Suprapubic skin (tissue), 4 donors: ENCODE results near the gene FOXN3. TPM values are rescaled to one million over a fixed set of nuclear protein-coding genes. Genes with fewer than 3 reads are reported as not detected.
A peak's percentile ranks its signal among the peaks of the same experiment; 100 is the strongest.

Source experiments
- DNase-seq, 2 donors: peaks; one replicate each; pipeline ENCODE4 v3.0.0-alpha.2; 2019; ENCODE audit warnings: low spot score in 2 of 2
- H3K27ac ChIP-seq: fragments of 200-600 bp; sonication (generic); one replicate; pipeline ENCODE4 v1.5.1; 2019
- H3K27me3 ChIP-seq: fragments of 200-600 bp; sonication (generic); one replicate; pipeline ENCODE4 v1.5.1; 2019
- H3K36me3 ChIP-seq: fragments of 200-600 bp; sonication (generic); one replicate; pipeline ENCODE4 v1.5.1; 2019
- H3K4me1 ChIP-seq: fragments of 200-600 bp; sonication (generic); one replicate; pipeline ENCODE4 v1.5.1; 2019
- H3K4me3 ChIP-seq: fragments of 200-600 bp; sonication (generic); one replicate; pipeline ENCODE4 v1.5.1; 2019; ENCODE audit warnings: mild to moderate bottlenecking
- H3K9me3 ChIP-seq: fragments of 200-600 bp; sonication (generic); one replicate; pipeline ENCODE4 v1.5.1; 2019
- CTCF ChIP-seq, 2 donors: fragments of 200-600 bp in 1 of 2; fragments of 450-650 bp in 1 of 2; sonication (generic) in 1 of 2; IDR thresholded peaks; one replicate each; pipeline ENCODE4 v1.5.1; 2016 to 2019; ENCODE audit warnings: antibody characterized with exemption in 2 of 2, mild to moderate bottlenecking in 1 of 2, moderate library complexity in 1 of 2
- EP300 ChIP-seq: sonication (generic); formaldehyde crosslinking; IDR thresholded peaks from one replicate; pipeline ENCODE4 v1.6.1; 2017; ENCODE audit warnings: antibody characterized with exemption
- POLR2A ChIP-seq, 2 donors: fragments of 450-650 bp; IDR thresholded peaks; one replicate each; pipeline ENCODE4 v1.6.1; 2017; ENCODE audit warnings: antibody characterized with exemption in 2 of 2, mild to moderate bottlenecking in 2 of 2, moderate library complexity in 2 of 2
- POLR2AphosphoS5 ChIP-seq, 3 donors: sonication (generic); formaldehyde crosslinking; IDR thresholded peaks; one replicate each; pipeline ENCODE4 v1.6.1; 2017; ENCODE audit warnings: antibody characterized with exemption in 3 of 3
- WGBS: methylation state at CpG from one replicate; pipeline ENCODE4 v1.1.5; 2018; 5-methylcytosine and 5-hydroxymethylcytosine counted together
- total RNA-seq, 4 donors: library from RNA; depleted of rRNA; stranded (reverse); fragments of >200 nt; gene quantifications; one replicate each; pipeline ENCODE4 v1.1.0, GENCODE V29; 2016

Gene FOXN3, protein sequence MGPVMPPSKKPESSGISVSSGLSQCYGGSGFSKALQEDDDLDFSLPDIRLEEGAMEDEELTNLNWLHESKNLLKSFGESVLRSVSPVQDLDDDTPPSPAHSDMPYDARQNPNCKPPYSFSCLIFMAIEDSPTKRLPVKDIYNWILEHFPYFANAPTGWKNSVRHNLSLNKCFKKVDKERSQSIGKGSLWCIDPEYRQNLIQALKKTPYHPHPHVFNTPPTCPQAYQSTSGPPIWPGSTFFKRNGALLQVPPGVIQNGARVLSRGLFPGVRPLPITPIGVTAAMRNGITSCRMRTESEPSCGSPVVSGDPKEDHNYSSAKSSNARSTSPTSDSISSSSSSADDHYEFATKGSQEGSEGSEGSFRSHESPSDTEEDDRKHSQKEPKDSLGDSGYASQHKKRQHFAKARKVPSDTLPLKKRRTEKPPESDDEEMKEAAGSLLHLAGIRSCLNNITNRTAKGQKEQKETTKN
- total RNA-seq = 100 to 1,000 TPM; 117 to 272 (median 172) TPM

GRCh38 chr14:89417091-89417464 lies at the start of gene FOXN3:
TSS of gene FOXN3 (minus strand) at chr14:89417233. CDS start at chr14:89412476, 4,757 bp downstream.
- no peaks in the 10 kb centered on the region for H3K9me3 ChIP-seq
- peak within 1 kb of the TSS; percentile 100 for H3K27ac ChIP-seq
- DNase-seq = peak; percentile 96 to 97
- TF ChIP-seq CTCF (IDR thresholded peaks at IDR 0.05) (no peak), POLR2A (IDR thresholded peaks at IDR 0.05) (peak in 1 of 2 donors; percentile 55), EP300 (no peak)
- H3K27me3 ChIP-seq = no peaks in the 10 kb centered on the region
- peaks cover 5% of the 10 kb centered on the region for H3K36me3 ChIP-seq
- peak within 1 kb of the TSS; percentile 99 for H3K4me3 ChIP-seq
- 0% methylated on average over 20 of the region's 54 CpGs for WGBS
- H3K4me1 ChIP-seq = peaks cover 41% of the 10 kb centered on the region

- TF ChIP-seq POLR2AphosphoS5 (IDR thresholded peaks at IDR 0.05) = no peak
- no peak for TF ChIP-seq EP300
- TF ChIP-seq POLR2A (IDR thresholded peaks at IDR 0.05) = no peak
- no peak for TF ChIP-seq CTCF (IDR thresholded peaks at IDR 0.05)
- 51% methylated on average over 5 of the region's 5 CpGs for WGBS
- Histone ChIP-seq H3K9me3 (no peaks in the 10 kb centered on the region), H3K36me3 (no peaks in the 10 kb centered on the region), H3K4me1 (peaks cover 27% of the 10 kb centered on the region), H3K27ac (peak overlapping the region; percentile 65), H3K27me3 (no peaks in the 10 kb centered on the region), H3K4me3 (no peak overlapping the region)
- no peak for DNase-seq
These were observed 49.5 kb upstream of the FOXN3 start for GRCh38 chr14:89466484-89466883.

- peaks cover 27% of the 10 kb centered on the region for H3K4me1 ChIP-seq
- H3K27me3 ChIP-seq = no peaks in the 10 kb centered on the region
- TF ChIP-seq POLR2AphosphoS5 (IDR thresholded peaks at IDR 0.05) = no peak
- no peak for TF ChIP-seq CTCF (IDR thresholded peaks at IDR 0.05)
- TF ChIP-seq POLR2A (IDR thresholded peaks at IDR 0.05) = no peak
- no peak for TF ChIP-seq EP300
- H3K36me3 ChIP-seq = no peaks in the 10 kb centered on the region
- no peaks in the 10 kb centered on the region for H3K9me3 ChIP-seq
- DNase-seq = no peak
- H3K4me3 ChIP-seq = no peak overlapping the region
- H3K27ac ChIP-seq = no peak overlapping the region
- 72% methylated on average over 5 of the region's 5 CpGs for WGBS
These were observed 48.8 kb upstream of the FOXN3 start for GRCh38 chr14:89465876-89466275.

DNA sequence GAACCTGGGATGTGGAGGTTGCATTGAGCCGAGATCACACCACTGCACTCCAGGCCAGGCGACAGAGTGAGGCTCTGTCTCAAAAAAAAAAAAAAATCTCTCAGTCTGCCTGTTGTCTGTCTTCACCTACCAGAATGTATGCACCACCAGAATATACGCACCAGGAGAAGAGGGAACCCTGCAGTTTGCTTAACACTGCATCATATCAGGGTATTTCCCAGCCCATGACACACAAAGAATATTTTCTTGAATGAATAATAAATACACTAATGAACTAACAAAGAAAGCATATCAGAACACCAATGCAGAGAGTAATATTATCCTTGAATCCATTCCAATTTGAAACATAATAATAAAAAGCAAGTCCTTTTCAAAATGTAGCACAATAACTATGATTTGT lies 44.2 kb upstream of the FOXN3 start:
- no peak for DNase-seq
- 94% methylated on average over 3 of the region's 3 CpGs for WGBS
- Histone ChIP-seq H3K27ac (no peak overlapping the region), H3K36me3 (no peaks in the 10 kb centered on the region), H3K4me3 (no peak overlapping the region), H3K4me1 (peaks cover 4% of the 10 kb centered on the region), H3K27me3 (no peaks in the 10 kb centered on the region), H3K9me3 (no peaks in the 10 kb centered on the region)
- TF ChIP-seq POLR2AphosphoS5 (IDR thresholded peaks at IDR 0.05) (no peak), CTCF (IDR thresholded peaks at IDR 0.05) (no peak), EP300 (no peak), POLR2A (IDR thresholded peaks at IDR 0.05) (no peak)

GRCh38 chr14:89458713-89459420 lies 41.8 kb upstream of the FOXN3 start:
- 83% methylated on average over 5 of the region's 5 CpGs for WGBS
- no peak for TF ChIP-seq EP300
- no peak for TF ChIP-seq POLR2AphosphoS5 (IDR thresholded peaks at IDR 0.05)
- TF ChIP-seq CTCF (IDR thresholded peaks at IDR 0.05) = no peak
- no peak for TF ChIP-seq POLR2A (IDR thresholded peaks at IDR 0.05)
- Histone ChIP-seq H3K4me1 (no peaks in the 10 kb centered on the region), H3K36me3 (no peaks in the 10 kb centered on the region), H3K4me3 (no peak overlapping the region), H3K27me3 (no peaks in the 10 kb centered on the region), H3K27ac (no peak overlapping the region), H3K9me3 (no peaks in the 10 kb centered on the region)
- no peak for DNase-seq
